HG02973 (cell line): ENCODE data around the gene KIF1B.
"Not testable (repeated sequence)": the region's sequence is repeated elsewhere in the genome, so short reads cannot be mapped to it uniquely, and the experiment has no call there.

Experiments used
- ATAC-seq: cut with Tn5 transposase; IDR thresholded peaks from one replicate; pipeline ENCODE4 v1.9.1; 2021; ENCODE audit warnings: moderate library complexity; ENCODE audit not compliant: unreplicated experiment

The KIF1B gene

GRCh38 chr1:10325521-10325920, 115.2 kb downstream of the KIF1B start:
- ATAC-seq: no peak

- no peak for ATAC-seq
Observed at GRCh38 chr1:10326251-10326650, 115.9 kb downstream of the KIF1B start.

GRCh38 chr1:10328180-10328963, 118.0 kb downstream of the KIF1B start:
- no peak for ATAC-seq

GRCh38 chr1:10337436-10337835, 127.1 kb downstream of the KIF1B start:
- ATAC-seq: no peak

GRCh38 chr1:10338047-10338446, 127.7 kb downstream of the KIF1B start:
- no peak for ATAC-seq

GRCh38 chr1:10338611-10339010, 128.2 kb downstream of the KIF1B start:
- ATAC-seq: no peak

GRCh38 chr1:10339036-10339567, 128.7 kb downstream of the KIF1B start:
- no peak for ATAC-seq

GRCh38 chr1:10339815-10340214, 129.4 kb downstream of the KIF1B start:
- ATAC-seq: no peak

GRCh38 chr1:10340930-10341590, 130.7 kb downstream of the KIF1B start:
- ATAC-seq: no peak

- ATAC-seq: no peak
Observed at GRCh38 chr1:10347109-10347508, 136.7 kb downstream of the KIF1B start.

GRCh38 chr1:10353282-10353681, 142.9 kb downstream of the KIF1B start:
- ATAC-seq: no peak

- ATAC-seq: no peak
Observed at GRCh38 chr1:10353693-10354092, 143.3 kb downstream of the KIF1B start.

- ATAC-seq: no peak
Observed at GRCh38 chr1:10360045-10360444, 149.7 kb downstream of the KIF1B start.

- ATAC-seq: no peak
Observed at GRCh38 chr1:10361515-10361914, 151.1 kb downstream of the KIF1B start.

- ATAC-seq: no peak
Observed at GRCh38 chr1:10368194-10368593, 157.8 kb downstream of the KIF1B start.

- ATAC-seq: no peak
Observed at GRCh38 chr1:10374442-10374860, 164.1 kb downstream of the KIF1B start.

- not testable (repeated sequence) for ATAC-seq
Observed at GRCh38 chr1:10377365-10378029, 167.1 kb downstream of the KIF1B start.

- ATAC-seq: no peak
Observed at GRCh38 chr1:10378081-10378841, 167.9 kb downstream of the KIF1B start.

GRCh38 chr1:10379101-10379620, 168.8 kb downstream of the KIF1B start:
- ATAC-seq: no peak

GRCh38 chr1:10379676-10380075, 169.3 kb downstream of the KIF1B start:
- no peak for ATAC-seq
